Measurements from ENCODE around the gene UBA1. TPM values are rescaled to one million over a fixed set of nuclear protein-coding genes. Genes with fewer than 3 reads are reported as not detected.

UBA1 gene
- total RNA-seq, 3 donors from 2014 or later (not counting 1 experiment from before 2014, with no cell fraction given), result 118 to 168 (median 120) TPM

- H3K9me3 ChIP-seq (ENCODE audit: control insufficient read depth, insufficient read depth, low read length), result no peaks in the 10 kb centered on the region
- no peaks in the 10 kb centered on the region for H3K27me3 ChIP-seq (ENCODE audit: control insufficient read depth, insufficient read depth, low read length)
- DNase-seq (no peak), ATAC-seq (no peak)
- no peak for TF ChIP-seq CTCF (IDR thresholded peaks at IDR 0.05)
- intact Hi-C loops (cut with micrococcal nuclease), result no loop called here
- Mint-ChIP-seq H3K27ac (peak overlapping the region in 1 of 2 donors; percentile 59), H3K4me1 (peaks cover 0 to 18% of the 10 kb centered on the region in 2 donors), H3K9me3 (no peaks in the 10 kb centered on the region), H3K4me3 (no peak overlapping the region), H3K27me3 (ENCODE audit: low read depth in 2 of 2) (no peaks in the 10 kb centered on the region), H3K36me3 (no peaks in the 10 kb centered on the region)
- H3K4me1 ChIP-seq (ENCODE audit: control insufficient read depth, insufficient read depth, low read length), result no peaks in the 10 kb centered on the region
- H3K36me3 ChIP-seq (ENCODE audit: control insufficient read depth, insufficient read depth, low read length), result peaks cover 58% of the 10 kb centered on the region
- no peak overlapping the region for H3K4me3 ChIP-seq (ENCODE audit: low read length)
- no peak overlapping the region for H3K27ac ChIP-seq (ENCODE audit: low read length)
- WGBS (ENCODE audit: insufficient coverage), result 97% methylated on average over 16 of the region's 18 CpGs
Measured at GRCh38 chrX:47172971-47173792, 20.4 kb upstream of the UBA1 start.

GRCh38 chrX:47174376-47174775 is 19.3 kb upstream of the UBA1 start:
- H3K27ac ChIP-seq (ENCODE audit: low read length), result no peak overlapping the region
- H3K27me3 ChIP-seq (ENCODE audit: control insufficient read depth, insufficient read depth, low read length), result no peaks in the 10 kb centered on the region
- no peaks in the 10 kb centered on the region for H3K9me3 ChIP-seq (ENCODE audit: control insufficient read depth, insufficient read depth, low read length)
- H3K27me3 Mint-ChIP-seq (ENCODE audit: low read depth in 2 of 2), result no peaks in the 10 kb centered on the region
- intact Hi-C loops (cut with micrococcal nuclease), result no loop called here
- no peak overlapping the region for H3K4me3 ChIP-seq (ENCODE audit: low read length)
- H3K36me3 ChIP-seq (ENCODE audit: control insufficient read depth, insufficient read depth, low read length), result peaks cover 60% of the 10 kb centered on the region
- no peak overlapping the region for H3K27ac Mint-ChIP-seq
- no peak for DNase-seq
- 100% methylated on average over 12 of the region's 12 CpGs for WGBS (ENCODE audit: insufficient coverage)
- H3K9me3 Mint-ChIP-seq, result no peaks in the 10 kb centered on the region
- no peaks in the 10 kb centered on the region for H3K4me1 ChIP-seq (ENCODE audit: control insufficient read depth, insufficient read depth, low read length)
- peaks cover 0 to 11% of the 10 kb centered on the region in 2 donors for H3K4me1 Mint-ChIP-seq
- TF ChIP-seq CTCF (IDR thresholded peaks at IDR 0.05), result no peak
- H3K36me3 Mint-ChIP-seq, result no peaks in the 10 kb centered on the region
- H3K4me3 Mint-ChIP-seq, result no peak overlapping the region
- ATAC-seq, result no peak

GRCh38 chrX:47174846-47175587 is 18.6 kb upstream of the UBA1 start:
- Mint-ChIP-seq H3K9me3 (no peaks in the 10 kb centered on the region), H3K27me3 (ENCODE audit: low read depth in 2 of 2) (no peaks in the 10 kb centered on the region), H3K36me3 (no peaks in the 10 kb centered on the region), H3K4me1 (peaks cover 0 to 11% of the 10 kb centered on the region in 2 donors), H3K27ac (no peak overlapping the region), H3K4me3 (no peak overlapping the region)
- Histone ChIP-seq H3K27me3 (ENCODE audit: control insufficient read depth, insufficient read depth, low read length) (no peaks in the 10 kb centered on the region), H3K9me3 (ENCODE audit: control insufficient read depth, insufficient read depth, low read length) (no peaks in the 10 kb centered on the region), H3K36me3 (ENCODE audit: control insufficient read depth, insufficient read depth, low read length) (peaks cover 58% of the 10 kb centered on the region), H3K4me1 (ENCODE audit: control insufficient read depth, insufficient read depth, low read length) (no peaks in the 10 kb centered on the region), H3K4me3 (ENCODE audit: low read length) (no peak overlapping the region), H3K27ac (ENCODE audit: low read length) (no peak overlapping the region)
- WGBS (ENCODE audit: insufficient coverage), result 95% methylated on average over 23 of the region's 23 CpGs
- ATAC-seq (no peak), DNase-seq (no peak)
- intact Hi-C loops (cut with micrococcal nuclease), result no loop called here
- TF ChIP-seq CTCF (IDR thresholded peaks at IDR 0.05), result no peak
